SU-DHL-6 (cell line): ENCODE measurements around the gene ZWILCH.

Source experiments
- H2AFZ ChIP-seq: fragments of 200-600 bp; sonication (generic); 2 replicates; pipeline ENCODE4 v1.6.1; 2014; ENCODE audit warnings: low read depth, mild to moderate bottlenecking, moderate library complexity, mixed read lengths, antibody characterized with exemption, low read length; ENCODE audit not compliant: severe bottlenecking
- H3F3A ChIP-seq: fragments of 200-600 bp; shearing (Covaris generic); 2 replicates; pipeline ENCODE4 v1.6.0; 2016; ENCODE audit warnings: antibody characterized with exemption, mild to moderate bottlenecking; ENCODE audit not compliant: insufficient read depth
- H3K27ac ChIP-seq: fragments of 200-600 bp; sonication (generic); 2 replicates; pipeline ENCODE4 v1.5.1; 2016; ENCODE audit warnings: low read depth, mild to moderate bottlenecking, low read length, moderate library complexity, mixed read lengths
- H3K27me3 ChIP-seq: fragments of 200-600 bp; sonication (generic), shearing (Covaris generic); 2 replicates; pipeline ENCODE4 v1.6.0; 2014; ENCODE audit warnings: mild to moderate bottlenecking, low read length
- H3K36me3 ChIP-seq: fragments of 200-600 bp; sonication (generic); 2 replicates; pipeline ENCODE4 v1.6.1; 2014; ENCODE audit warnings: mild to moderate bottlenecking, low read length, mixed read lengths
- H3K4me2 ChIP-seq: fragments of 300-600, 200-600 bp; shearing (Covaris generic), sonication (generic); 2 replicates; pipeline ENCODE4 v1.6.0; 2014; ENCODE audit warnings: low read length, low read depth, mild to moderate bottlenecking; ENCODE audit not compliant: poor library complexity, severe bottlenecking
- H3K4me3 ChIP-seq: fragments of 200-600 bp; sonication (generic); 2 replicates; pipeline ENCODE4 v1.5.1; 2014; ENCODE audit warnings: antibody characterized with exemption, low read length, mild to moderate bottlenecking, mixed read lengths; ENCODE audit not compliant: insufficient read depth, poor library complexity, severe bottlenecking
- H3K79me2 ChIP-seq: fragments of 200-600 bp; sonication (generic); 2 replicates; pipeline ENCODE4 v1.6.1; 2014; ENCODE audit warnings: mild to moderate bottlenecking, low read length, moderate library complexity; ENCODE audit not compliant: insufficient read depth
- H3K9ac ChIP-seq: fragments of 200-600 bp; sonication (generic); 2 replicates; pipeline ENCODE4 v1.7.0; 2014; ENCODE audit warnings: mild to moderate bottlenecking, low read length
- H3K9me2 ChIP-seq: fragments of 200-600 bp; sonication (generic); replicated peaks from 2 replicates; pipeline ENCODE4 v1.6.1; 2014; ENCODE audit warnings: low read length; ENCODE audit not compliant: insufficient read depth
- H3K9me3 ChIP-seq: fragments of 200-600 bp; sonication (generic); 2 replicates; pipeline ENCODE4 v1.6.1; 2014; ENCODE audit warnings: low read length, mixed read lengths; ENCODE audit not compliant: insufficient read depth
- H4K20me1 ChIP-seq: fragments of 200-600 bp; sonication (generic); 2 replicates; pipeline ENCODE4 v1.6.1; 2014; ENCODE audit warnings: low read depth, mild to moderate bottlenecking, antibody characterized with exemption, low read length, moderate library complexity, mixed read lengths
- CTCF ChIP-seq: fragments of 200-600 bp; sonication (generic); IDR thresholded peaks from one replicate; pipeline ENCODE4 v1.5.1; 2017; ENCODE audit warnings: antibody characterized with exemption, mild to moderate bottlenecking, low read length, moderate library complexity; ENCODE audit not compliant: insufficient read depth, poor library complexity, severe bottlenecking
- EZH2phosphoT487 ChIP-seq: fragments of 200-600 bp; sonication (generic), shearing (Covaris generic); conservative IDR thresholded peaks from 2 replicates; pipeline ENCODE4 v1.6.1; 2018; ENCODE audit warnings: mild to moderate bottlenecking, antibody characterized with exemption, low read length, moderate library complexity, mixed read lengths

ZWILCH gene

GRCh38 chr15:66586155-66586976, 81.2 kb downstream of the ZWILCH start:
- Histone ChIP-seq H3F3A (no peaks in the 10 kb centered on the region), H4K20me1 (no peaks in the 10 kb centered on the region), H3K9ac (no peak overlapping the region), H3K27me3 (no peaks in the 10 kb centered on the region), H3K9me2 (no peaks in the 10 kb centered on the region), H3K79me2 (no peaks in the 10 kb centered on the region), H2AFZ (no peak overlapping the region), H3K4me3 (no peak overlapping the region), H3K9me3 (no peaks in the 10 kb centered on the region), H3K36me3 (no peaks in the 10 kb centered on the region), H3K4me2 (no peak overlapping the region), H3K27ac (no peak overlapping the region)
- TF ChIP-seq CTCF (no peak), EZH2phosphoT487 (no peak)

- Histone ChIP-seq H3K9me2 (no peaks in the 10 kb centered on the region), H3K36me3 (no peaks in the 10 kb centered on the region), H4K20me1 (no peaks in the 10 kb centered on the region), H3F3A (no peaks in the 10 kb centered on the region), H3K4me2 (no peak overlapping the region), H3K4me3 (no peak overlapping the region), H3K27me3 (no peaks in the 10 kb centered on the region), H3K9me3 (no peaks in the 10 kb centered on the region), H3K9ac (no peak overlapping the region), H2AFZ (no peak overlapping the region), H3K27ac (no peak overlapping the region), H3K79me2 (no peaks in the 10 kb centered on the region)
- TF ChIP-seq CTCF (no peak), EZH2phosphoT487 (no peak)
Observed at GRCh38 chr15:66587020-66587419, 81.9 kb downstream of the ZWILCH start.

GRCh38 chr15:66587749-66588148, 82.6 kb downstream of the ZWILCH start:
- Histone ChIP-seq H3K36me3 (no peaks in the 10 kb centered on the region), H2AFZ (no peak overlapping the region), H3K4me3 (no peak overlapping the region), H3K4me2 (no peak overlapping the region), H3K9me3 (no peaks in the 10 kb centered on the region), H3K27ac (no peak overlapping the region), H3F3A (no peaks in the 10 kb centered on the region), H3K79me2 (no peaks in the 10 kb centered on the region), H3K9me2 (no peaks in the 10 kb centered on the region), H3K9ac (no peak overlapping the region), H3K27me3 (no peaks in the 10 kb centered on the region), H4K20me1 (no peaks in the 10 kb centered on the region)
- TF ChIP-seq CTCF (no peak), EZH2phosphoT487 (no peak)
